Measurements from ENCODE around the gene AKAP12.

Gene AKAP12, protein sequence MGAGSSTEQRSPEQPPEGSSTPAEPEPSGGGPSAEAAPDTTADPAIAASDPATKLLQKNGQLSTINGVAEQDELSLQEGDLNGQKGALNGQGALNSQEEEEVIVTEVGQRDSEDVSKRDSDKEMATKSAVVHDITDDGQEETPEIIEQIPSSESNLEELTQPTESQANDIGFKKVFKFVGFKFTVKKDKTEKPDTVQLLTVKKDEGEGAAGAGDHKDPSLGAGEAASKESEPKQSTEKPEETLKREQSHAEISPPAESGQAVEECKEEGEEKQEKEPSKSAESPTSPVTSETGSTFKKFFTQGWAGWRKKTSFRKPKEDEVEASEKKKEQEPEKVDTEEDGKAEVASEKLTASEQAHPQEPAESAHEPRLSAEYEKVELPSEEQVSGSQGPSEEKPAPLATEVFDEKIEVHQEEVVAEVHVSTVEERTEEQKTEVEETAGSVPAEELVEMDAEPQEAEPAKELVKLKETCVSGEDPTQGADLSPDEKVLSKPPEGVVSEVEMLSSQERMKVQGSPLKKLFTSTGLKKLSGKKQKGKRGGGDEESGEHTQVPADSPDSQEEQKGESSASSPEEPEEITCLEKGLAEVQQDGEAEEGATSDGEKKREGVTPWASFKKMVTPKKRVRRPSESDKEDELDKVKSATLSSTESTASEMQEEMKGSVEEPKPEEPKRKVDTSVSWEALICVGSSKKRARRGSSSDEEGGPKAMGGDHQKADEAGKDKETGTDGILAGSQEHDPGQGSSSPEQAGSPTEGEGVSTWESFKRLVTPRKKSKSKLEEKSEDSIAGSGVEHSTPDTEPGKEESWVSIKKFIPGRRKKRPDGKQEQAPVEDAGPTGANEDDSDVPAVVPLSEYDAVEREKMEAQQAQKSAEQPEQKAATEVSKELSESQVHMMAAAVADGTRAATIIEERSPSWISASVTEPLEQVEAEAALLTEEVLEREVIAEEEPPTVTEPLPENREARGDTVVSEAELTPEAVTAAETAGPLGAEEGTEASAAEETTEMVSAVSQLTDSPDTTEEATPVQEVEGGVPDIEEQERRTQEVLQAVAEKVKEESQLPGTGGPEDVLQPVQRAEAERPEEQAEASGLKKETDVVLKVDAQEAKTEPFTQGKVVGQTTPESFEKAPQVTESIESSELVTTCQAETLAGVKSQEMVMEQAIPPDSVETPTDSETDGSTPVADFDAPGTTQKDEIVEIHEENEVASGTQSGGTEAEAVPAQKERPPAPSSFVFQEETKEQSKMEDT (N-terminal part only)

GRCh38 chr6:151239603-151240035 is at the start of gene AKAP12:
TSS of gene AKAP12 (plus strand) at chr6:151239967. CDS start at chr6:151240563, 596 bp downstream.
- in situ Hi-C loops (cut with MboI; ENCODE audit: low sequenced_read_pairs) = no loop called here

DNA sequence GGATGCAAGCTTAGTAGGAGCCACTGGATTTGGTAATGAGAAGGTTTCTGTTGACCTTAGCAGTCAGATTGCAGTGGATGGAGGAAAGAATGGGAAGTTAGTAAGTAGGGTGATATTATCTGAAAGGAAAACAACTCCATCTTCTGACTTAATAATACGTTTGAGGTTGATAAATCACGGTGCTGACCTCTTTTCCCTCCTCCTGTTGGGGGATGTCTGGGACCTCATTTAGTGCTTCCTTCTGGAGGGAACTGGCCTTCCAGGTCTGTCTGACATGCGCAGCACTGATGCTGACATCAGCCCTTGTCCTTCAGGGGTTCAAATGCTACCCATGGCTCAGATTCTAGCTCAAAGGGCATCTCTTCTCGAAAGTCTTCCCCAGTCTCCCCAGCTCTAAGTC is 48.2 kb upstream of the AKAP12 start:
- in situ Hi-C loops (cut with MboI; ENCODE audit: low sequenced_read_pairs) = no loop called here

GRCh38 chr6:151196555-151196954 is 43.2 kb upstream of the AKAP12 start:
- in situ Hi-C loops (cut with MboI; ENCODE audit: low sequenced_read_pairs) = no loop called here

- in situ Hi-C loops (cut with MboI; ENCODE audit: low sequenced_read_pairs) = no loop called here
Observed at GRCh38 chr6:151197556-151197955, 42.2 kb upstream of the AKAP12 start.

- in situ Hi-C loops (cut with MboI; ENCODE audit: low sequenced_read_pairs) = no loop called here
Observed at GRCh38 chr6:151199991-151200390, 39.8 kb upstream of the AKAP12 start.

DNA sequence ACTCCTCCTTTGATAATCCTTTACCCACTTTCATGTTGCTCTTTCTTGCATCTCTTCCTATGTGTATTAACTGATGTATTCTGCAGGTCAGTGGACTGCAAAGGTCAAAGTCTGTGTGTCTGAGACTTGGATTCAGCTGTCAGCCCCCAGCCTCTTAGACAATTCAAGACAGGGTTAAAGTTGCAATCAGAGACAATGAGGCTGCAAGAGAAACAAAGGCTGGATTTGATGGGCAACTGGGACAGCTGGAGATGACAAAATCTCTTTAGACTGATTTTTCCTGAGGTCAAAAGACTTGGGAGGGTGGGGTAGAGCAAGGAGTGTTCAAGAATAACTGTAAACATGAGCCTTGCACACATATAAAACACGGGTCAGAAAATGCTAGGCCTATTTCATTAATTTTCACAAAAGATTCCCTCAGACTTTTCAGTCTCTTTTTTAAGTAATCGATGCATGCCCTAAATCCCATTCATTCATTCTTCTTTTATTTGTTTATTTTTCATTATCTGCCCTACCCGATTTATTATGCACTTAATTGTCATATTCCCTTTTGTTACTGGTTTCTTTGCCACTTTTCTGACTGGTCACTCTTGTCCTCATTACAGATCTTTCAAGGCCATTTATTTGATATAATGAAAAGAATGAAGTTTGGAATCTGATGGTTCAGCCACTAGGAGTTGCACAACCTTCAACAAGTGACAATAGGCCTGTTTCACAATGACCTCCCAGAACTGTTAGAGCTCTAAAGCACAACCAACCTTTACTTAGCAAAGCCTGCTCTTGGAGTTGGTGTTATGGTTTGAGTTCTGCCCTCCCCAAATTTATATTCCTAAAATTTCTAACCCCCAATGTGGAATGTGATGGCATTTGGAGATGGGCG is 33.8 kb upstream of the AKAP12 start:
- in situ Hi-C loops (cut with MboI; ENCODE audit: low sequenced_read_pairs) = no loop called here

- in situ Hi-C loops (cut with MboI; ENCODE audit: low sequenced_read_pairs) = no loop called here
Observed at GRCh38 chr6:151207674-151208073, 32.1 kb upstream of the AKAP12 start.

- in situ Hi-C loops (cut with MboI; ENCODE audit: low sequenced_read_pairs) = no loop called here
Observed at GRCh38 chr6:151209071-151209831, 30.5 kb upstream of the AKAP12 start.

GRCh38 chr6:151211075-151211474 is 28.7 kb upstream of the AKAP12 start:
- in situ Hi-C loops (cut with MboI; ENCODE audit: low sequenced_read_pairs) = no loop called here

GRCh38 chr6:151213352-151213751 is 26.4 kb upstream of the AKAP12 start:
- in situ Hi-C loops (cut with MboI; ENCODE audit: low sequenced_read_pairs) = no loop called here

DNA sequence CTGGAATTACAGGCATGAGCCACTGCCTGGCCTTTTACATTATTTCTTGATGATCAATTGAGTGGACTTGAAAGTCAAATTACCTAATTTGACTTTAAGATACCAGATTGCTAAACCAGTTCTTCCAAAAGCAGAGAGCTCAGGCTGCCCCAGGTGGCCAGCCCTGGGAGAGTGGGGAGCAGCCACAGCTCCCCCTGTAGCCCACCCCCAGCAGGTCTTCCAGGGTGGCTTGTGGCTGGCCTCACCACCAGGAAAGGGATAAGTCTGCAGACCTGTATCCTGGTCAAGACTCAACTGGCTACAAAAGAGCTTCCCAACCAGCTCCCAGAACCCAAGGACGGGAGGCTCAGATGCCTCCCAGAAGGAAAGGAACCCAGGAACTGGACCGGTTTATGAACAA is 23.8 kb upstream of the AKAP12 start:
- in situ Hi-C loops (cut with MboI; ENCODE audit: low sequenced_read_pairs) = no loop called here

DNA sequence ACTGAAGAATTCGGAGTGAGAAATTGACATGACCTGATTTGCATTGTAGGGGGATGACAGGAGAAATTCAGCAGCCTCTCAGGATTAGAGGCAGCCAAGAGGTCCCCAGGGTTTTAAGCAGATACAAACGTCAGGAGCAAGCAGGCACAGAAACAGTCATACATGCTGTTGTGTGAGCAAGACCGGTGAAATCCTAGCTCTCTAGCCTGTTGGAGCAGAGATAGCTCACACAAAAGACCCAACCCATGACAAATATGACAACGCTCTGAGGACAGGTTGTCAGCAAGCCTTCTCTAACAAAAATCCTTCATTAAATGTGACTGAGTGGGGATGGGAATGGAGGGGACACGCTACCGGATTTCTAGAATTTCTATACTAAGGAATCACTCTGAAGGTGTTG is 23.0 kb upstream of the AKAP12 start:
- in situ Hi-C loops (cut with MboI; ENCODE audit: low sequenced_read_pairs) = no loop called here

- in situ Hi-C loops (cut with MboI; ENCODE audit: low sequenced_read_pairs) = no loop called here
Observed at GRCh38 chr6:151219192-151219591, 20.6 kb upstream of the AKAP12 start.

DNA sequence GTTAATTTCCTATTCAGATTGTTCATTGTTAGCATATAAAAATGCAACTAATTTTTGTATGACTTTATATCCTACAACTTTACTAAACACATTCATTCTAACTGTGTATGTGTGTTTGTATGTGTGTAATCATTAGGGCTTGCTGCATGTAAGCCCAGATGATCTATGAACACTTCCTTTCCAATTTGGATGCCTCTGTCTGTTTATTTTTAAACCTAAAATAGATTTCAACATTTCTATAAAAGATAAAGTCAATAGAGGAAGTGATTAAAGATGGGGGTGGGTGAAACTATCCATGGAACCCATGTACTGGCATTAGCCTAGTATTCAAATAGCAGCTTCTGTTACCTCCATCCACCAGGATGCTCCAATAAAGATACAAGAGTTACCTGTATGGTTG is 15.7 kb upstream of the AKAP12 start:
- in situ Hi-C loops (cut with MboI; ENCODE audit: low sequenced_read_pairs) = no loop called here

DNA sequence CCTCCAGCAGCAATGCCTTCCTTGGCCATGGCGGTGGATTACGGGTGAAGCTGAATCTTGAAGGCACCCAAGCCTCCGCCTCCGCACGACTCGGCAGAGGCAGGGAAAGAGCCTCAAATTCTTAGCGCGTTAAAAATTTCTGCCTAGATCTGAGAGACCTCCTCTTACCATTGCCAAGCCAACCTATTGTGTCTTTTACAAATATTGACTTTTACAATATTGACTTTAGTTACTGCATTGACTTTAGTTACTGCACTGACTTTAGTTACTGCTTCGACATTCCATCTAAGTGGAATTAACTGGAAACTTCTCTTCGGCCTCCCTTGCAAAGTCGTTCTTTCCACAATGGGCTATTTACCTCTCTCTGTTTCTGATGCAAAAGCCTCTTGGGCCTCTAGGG is 13.8 kb upstream of the AKAP12 start:
- in situ Hi-C loops (cut with MboI; ENCODE audit: low sequenced_read_pairs) = no loop called here

GRCh38 chr6:151228788-151229400 is 10.9 kb upstream of the AKAP12 start:
- in situ Hi-C loops (cut with MboI; ENCODE audit: low sequenced_read_pairs) = no loop called here

DNA sequence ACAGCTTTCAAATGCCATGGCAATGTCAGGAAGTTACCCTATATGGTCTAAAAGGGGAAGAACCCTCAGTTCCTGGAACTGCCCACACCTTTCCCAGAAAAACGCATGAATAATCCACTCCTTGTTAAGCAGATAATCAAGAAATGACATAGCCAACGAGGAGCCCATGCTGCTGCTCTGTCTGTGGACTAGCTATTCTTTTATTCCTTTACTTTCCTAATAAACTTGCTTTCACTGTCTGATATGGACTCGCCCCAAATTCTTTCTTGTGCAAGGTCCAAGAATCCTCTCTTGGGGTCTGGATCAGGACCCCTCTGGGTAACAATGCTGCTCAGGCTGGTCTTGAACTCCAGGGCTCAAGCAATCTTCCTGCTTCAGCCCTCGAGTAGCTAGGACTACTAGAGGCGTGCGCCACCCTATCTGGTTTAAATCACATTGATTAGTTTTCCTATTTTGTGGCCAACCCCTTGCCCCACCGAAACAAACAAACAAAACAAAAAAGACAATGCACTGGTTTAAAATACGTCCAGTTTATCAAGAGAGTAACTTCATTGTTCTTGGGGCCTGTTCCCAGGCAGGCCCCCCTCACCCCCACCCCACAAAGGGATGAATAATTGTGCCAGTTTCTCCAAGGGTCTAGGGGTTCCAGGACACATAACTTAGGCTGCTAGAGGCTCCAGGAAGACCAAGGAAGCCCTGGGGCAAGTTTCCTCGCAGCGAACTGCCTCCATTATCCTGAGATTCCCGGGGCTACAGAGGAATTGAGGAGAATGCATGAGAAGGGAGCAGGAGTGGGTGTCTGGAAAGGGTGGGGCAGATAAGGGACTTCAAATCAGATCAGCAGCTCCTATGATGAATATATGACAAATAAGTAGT is 10.1 kb upstream of the AKAP12 start:
- in situ Hi-C loops (cut with MboI; ENCODE audit: low sequenced_read_pairs) = no loop called here

DNA sequence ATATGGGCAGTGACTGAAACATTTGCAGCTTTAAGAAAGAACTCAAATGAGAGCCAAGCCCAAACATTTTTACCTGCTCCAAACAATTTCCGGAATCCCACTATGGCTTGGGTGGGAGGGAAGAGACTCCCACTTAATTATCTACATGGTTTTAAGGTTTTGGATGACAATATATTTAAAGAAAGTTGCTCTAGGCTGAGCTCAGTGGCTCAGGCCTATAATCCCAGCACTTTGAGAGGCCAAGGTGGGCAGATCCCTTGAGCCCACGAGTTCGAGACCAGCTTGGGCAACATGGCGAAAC is 9.5 kb upstream of the AKAP12 start:
- in situ Hi-C loops (cut with MboI; ENCODE audit: low sequenced_read_pairs) = no loop called here

Measured in HL-60/S4 treated with phorbol 12-myristate 13-acetate at 8.2 ng/mL for 4 days and 3 days (cell line).